GM12874 (cell line): Measurements from ENCODE around the gene PACSIN2.

ENCODE experiments used
- TF ChIP-seq, protein P1 (sequence below): IDR thresholded peaks from 2 replicates; pipeline ENCODE4 v1.5.1; 2011; ENCODE audit warnings: low read depth, mild to moderate bottlenecking, control low read depth, low read length, moderate library complexity; ENCODE audit not compliant: insufficient read depth

The PACSIN2 gene

DNA sequence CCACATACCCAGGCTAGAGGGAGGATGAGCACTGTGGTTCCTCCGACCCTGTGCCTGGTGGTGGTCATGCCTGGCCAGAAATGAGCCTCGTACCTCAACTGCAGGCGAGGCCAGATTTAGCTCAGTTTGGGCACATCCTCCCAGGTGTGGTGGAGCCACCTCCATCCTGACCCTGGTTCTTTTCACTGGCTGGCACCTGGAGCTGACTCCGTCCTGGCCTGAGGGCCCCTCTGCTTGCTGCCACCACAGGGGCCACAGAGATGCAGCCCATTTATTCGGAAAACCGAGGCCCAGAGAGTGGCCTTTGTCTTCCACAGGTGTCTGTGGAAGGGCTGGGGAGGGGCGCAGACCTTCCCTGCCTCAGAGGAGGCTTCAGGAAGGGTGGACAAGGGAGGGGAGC, 148.8 kb downstream of the PACSIN2 start:
- TF ChIP-seq, protein P1, sequence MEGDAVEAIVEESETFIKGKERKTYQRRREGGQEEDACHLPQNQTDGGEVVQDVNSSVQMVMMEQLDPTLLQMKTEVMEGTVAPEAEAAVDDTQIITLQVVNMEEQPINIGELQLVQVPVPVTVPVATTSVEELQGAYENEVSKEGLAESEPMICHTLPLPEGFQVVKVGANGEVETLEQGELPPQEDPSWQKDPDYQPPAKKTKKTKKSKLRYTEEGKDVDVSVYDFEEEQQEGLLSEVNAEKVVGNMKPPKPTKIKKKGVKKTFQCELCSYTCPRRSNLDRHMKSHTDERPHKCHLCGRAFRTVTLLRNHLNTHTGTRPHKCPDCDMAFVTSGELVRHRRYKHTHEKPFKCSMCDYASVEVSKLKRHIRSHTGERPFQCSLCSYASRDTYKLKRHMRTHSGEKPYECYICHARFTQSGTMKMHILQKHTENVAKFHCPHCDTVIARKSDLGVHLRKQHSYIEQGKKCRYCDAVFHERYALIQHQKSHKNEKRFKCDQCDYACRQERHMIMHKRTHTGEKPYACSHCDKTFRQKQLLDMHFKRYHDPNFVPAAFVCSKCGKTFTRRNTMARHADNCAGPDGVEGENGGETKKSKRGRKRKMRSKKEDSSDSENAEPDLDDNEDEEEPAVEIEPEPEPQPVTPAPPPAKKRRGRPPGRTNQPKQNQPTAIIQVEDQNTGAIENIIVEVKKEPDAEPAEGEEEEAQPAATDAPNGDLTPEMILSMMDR: no peak

DNA sequence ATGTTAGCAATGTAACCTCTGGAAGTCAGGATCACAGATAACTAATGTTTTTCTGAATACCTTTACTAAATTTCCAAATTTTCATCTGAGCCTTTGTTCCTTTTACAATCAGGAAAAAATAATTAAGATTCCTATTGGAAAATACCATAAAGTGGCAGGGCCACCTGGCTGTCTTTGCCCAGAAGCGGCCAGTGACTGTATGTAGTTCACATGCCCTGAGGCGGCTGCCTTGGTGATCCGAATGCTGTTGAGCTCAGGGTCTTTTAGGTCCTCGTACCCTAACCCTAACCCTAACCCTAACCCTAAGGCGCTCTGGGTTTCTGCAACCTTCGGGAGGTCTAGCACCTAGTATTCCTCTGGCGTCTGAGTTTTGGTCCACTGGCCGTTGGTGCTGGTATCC, 149.4 kb downstream of the PACSIN2 start:
- TF ChIP-seq, protein P1: no peak

DNA sequence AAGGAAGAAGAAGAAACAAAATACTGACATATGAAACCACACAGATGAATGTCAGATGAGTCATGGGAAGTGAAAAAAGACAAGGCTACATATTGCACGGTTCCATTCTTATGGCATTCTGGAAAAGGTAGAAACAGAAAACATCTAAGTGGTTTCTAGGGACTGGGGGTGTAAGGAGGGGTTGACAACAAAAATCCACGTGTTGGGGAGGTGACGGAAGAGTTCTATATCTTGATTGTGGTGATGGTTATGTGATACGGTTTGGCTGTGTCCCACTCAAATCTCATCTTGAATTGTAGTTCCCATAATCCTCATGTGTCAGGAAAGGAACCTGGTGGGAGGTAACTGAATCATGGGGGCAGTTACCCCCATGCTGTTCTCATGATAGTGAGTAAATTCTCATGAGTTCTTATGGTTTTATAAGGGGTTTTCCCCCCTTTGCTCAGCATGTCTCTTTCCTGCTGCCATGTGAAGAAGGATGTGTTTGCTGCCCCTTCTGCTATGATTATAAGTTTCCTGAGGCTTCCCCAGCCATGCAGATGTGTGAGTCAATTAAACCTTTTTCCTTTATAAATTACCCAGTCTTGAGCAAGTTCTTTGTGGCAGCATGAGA, 151.5 kb downstream of the PACSIN2 start:
- TF ChIP-seq, protein P1: no peak

DNA sequence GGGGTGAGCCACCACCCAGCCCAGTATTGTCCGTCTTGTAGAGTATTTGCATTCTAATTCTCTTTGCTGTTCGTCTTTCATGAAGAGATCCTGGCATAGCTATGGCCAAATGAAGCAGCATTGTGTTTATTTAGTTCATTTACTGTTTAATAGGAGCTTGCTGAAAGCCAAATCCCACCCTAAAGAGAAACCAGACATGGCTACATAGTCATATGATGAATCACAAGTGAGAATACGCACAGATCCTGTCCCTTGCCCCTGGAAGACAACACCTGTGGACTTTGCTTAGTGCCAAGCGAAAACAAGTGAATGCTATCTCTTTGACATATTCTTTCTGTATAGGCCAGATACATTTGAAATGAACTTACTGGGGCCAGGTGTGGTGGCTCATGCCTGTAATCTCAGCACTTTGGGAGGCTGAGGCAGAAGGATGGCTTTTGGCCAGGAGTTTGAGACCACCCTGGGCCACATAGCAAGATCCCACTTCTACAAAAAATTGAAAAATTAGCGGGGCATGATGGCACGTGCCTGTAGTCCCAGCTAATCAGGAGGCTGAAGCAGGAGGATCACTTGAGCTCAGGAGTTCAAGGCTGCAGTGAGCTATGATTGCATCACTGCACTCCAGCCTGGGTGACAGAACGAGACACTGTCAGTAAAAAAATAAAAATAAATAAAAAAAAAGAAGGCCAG, 152.8 kb downstream of the PACSIN2 start:
- TF ChIP-seq, protein P1: no peak

- TF ChIP-seq, protein P1: no peak
Observed at GRCh38 chr22:42860968-42861367, 154.0 kb downstream of the PACSIN2 start.

GRCh38 chr22:42857845-42858481, 157.0 kb downstream of the PACSIN2 start:
- TF ChIP-seq, protein P1: no peak

GRCh38 chr22:42856865-42857704, 157.9 kb downstream of the PACSIN2 start, which contains the start of gene ARFGAP3:
Gene ARFGAP3 (minus strand): TSS chr22:42857273. CDS start chr22:42857182, 91 bp downstream.
- TF ChIP-seq, protein P1: no peak
